ENCODE results near the gene RAPH1.

Gene RAPH1

DNA sequence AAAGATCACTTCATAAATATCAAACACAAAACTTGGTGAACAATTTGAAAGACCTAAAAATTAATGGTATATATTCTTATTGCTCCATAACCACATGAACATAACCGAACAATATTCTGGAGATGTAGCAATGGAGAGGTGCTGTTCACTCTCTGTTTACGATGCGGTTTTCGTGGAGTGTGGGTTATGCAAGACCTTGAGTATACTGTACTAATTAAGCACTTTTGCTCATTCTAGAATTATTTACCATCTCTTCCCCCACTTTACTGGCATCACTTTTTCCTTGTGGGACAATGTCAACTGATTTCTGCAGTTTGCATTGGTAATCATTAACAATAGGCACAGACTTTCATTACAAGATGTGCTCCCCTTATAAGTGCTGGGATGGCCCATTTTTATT, 97.6 kb downstream of the RAPH1 start:
- Histone ChIP-seq H3K27me3 (replicated peaks; ENCODE audit: insufficient read depth, low read length) (no peaks in the 10 kb centered on the region), H3K9me2 (replicated peaks; ENCODE audit: insufficient read depth, low read length) (no peaks in the 10 kb centered on the region), H3K4me1 (ENCODE audit: low read length) (peaks cover 6% of the 10 kb centered on the region; the same call in 1 of the 2 replicates), H2AFZ (ENCODE audit: low read length) (no peak overlapping the region), H4K20me1 (ENCODE audit: insufficient read depth, low read length) (no peaks in the 10 kb centered on the region), H3K9me3 (replicated peaks; ENCODE audit: insufficient read depth, low read length) (no peaks in the 10 kb centered on the region), H3K4me2 (ENCODE audit: low read depth, low read length) (no peak overlapping the region), H3K9ac (ENCODE audit: low read length) (no peak overlapping the region), H3F3A (ENCODE audit: insufficient read depth, low read length) (no peaks in the 10 kb centered on the region), H3K27ac (ENCODE audit: low read length) (no peak overlapping the region), H3K4me3 (ENCODE audit: low read length) (no peak overlapping the region), H3K36me3 (replicated peaks; ENCODE audit: insufficient read depth, low read length) (no peaks in the 10 kb centered on the region), H3K79me2 (ENCODE audit: low read length) (no peaks in the 10 kb centered on the region)
- no peak for DNase-seq
- no peak for TF ChIP-seq EZH2 (optimal IDR thresholded peaks at IDR 0.05; ENCODE audit: low read depth, low read length)
- TF ChIP-seq, protein P1, sequence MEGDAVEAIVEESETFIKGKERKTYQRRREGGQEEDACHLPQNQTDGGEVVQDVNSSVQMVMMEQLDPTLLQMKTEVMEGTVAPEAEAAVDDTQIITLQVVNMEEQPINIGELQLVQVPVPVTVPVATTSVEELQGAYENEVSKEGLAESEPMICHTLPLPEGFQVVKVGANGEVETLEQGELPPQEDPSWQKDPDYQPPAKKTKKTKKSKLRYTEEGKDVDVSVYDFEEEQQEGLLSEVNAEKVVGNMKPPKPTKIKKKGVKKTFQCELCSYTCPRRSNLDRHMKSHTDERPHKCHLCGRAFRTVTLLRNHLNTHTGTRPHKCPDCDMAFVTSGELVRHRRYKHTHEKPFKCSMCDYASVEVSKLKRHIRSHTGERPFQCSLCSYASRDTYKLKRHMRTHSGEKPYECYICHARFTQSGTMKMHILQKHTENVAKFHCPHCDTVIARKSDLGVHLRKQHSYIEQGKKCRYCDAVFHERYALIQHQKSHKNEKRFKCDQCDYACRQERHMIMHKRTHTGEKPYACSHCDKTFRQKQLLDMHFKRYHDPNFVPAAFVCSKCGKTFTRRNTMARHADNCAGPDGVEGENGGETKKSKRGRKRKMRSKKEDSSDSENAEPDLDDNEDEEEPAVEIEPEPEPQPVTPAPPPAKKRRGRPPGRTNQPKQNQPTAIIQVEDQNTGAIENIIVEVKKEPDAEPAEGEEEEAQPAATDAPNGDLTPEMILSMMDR (IDR thresholded peaks at IDR 0.05; ENCODE audit: low read length) = no peak
- no peak for TF ChIP-seq EZH2phosphoT487 (IDR thresholded peaks at IDR 0.05; ENCODE audit: low read length)

DNA sequence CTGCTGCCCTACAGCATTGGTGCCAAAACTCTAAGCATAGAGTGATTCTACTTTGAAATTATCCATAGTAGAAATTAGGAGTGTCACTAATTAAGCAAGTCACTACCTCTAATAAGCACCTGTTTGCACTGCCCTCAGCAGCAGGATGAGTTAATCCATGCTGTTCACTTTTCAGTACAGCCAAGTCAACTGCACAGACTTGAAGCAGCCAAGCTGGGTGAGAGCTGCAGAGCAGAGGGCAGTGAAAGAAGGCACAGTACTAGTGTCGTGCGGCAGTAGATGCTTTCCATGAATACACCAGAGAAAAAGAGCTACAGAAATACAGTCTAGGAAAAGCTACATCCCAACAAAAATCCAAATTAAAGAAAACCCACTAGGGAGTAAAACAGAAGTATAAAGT, 98.6 kb downstream of the RAPH1 start:
- Histone ChIP-seq H3K36me3 (replicated peaks; ENCODE audit: insufficient read depth, low read length) (no peaks in the 10 kb centered on the region), H3K9ac (ENCODE audit: low read length) (no peak overlapping the region), H4K20me1 (ENCODE audit: insufficient read depth, low read length) (no peaks in the 10 kb centered on the region), H3K27ac (ENCODE audit: low read length) (no peak overlapping the region), H2AFZ (ENCODE audit: low read length) (no peak overlapping the region), H3K4me1 (ENCODE audit: low read length) (peaks cover 11% of the 10 kb centered on the region), H3K27me3 (replicated peaks; ENCODE audit: insufficient read depth, low read length) (no peaks in the 10 kb centered on the region), H3K79me2 (ENCODE audit: low read length) (no peaks in the 10 kb centered on the region), H3K4me3 (ENCODE audit: low read length) (no peak overlapping the region), H3K9me3 (replicated peaks; ENCODE audit: insufficient read depth, low read length) (no peaks in the 10 kb centered on the region), H3K4me2 (ENCODE audit: low read depth, low read length) (no peak overlapping the region), H3F3A (ENCODE audit: insufficient read depth, low read length) (no peaks in the 10 kb centered on the region), H3K9me2 (replicated peaks; ENCODE audit: insufficient read depth, low read length) (no peaks in the 10 kb centered on the region)
- TF ChIP-seq EZH2 (optimal IDR thresholded peaks at IDR 0.05; ENCODE audit: low read depth, low read length) = no peak
- TF ChIP-seq, protein P1 (IDR thresholded peaks at IDR 0.05; ENCODE audit: low read length) = no peak
- no peak for TF ChIP-seq EZH2phosphoT487 (IDR thresholded peaks at IDR 0.05; ENCODE audit: low read length)
- no peak for DNase-seq

DNA sequence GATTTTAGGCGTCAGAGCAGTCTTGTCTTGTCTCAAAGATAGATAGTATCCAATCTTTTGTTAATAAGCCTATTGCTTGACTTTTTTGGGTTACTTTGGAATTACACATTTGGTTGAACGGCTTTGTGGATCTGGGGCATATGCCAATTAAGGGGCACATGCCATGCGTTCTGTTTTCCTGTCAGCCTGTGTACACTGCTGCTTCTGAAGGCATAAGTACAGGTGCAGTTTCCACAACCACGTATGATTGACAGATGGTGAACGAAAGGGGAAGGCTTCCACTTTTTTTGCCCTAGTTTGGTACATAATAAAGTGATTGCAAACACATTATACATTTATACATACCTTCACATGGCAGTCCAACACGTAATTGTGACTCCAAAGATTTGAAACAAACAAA, 102.3 kb downstream of the RAPH1 start:
- Histone ChIP-seq H4K20me1 (ENCODE audit: insufficient read depth, low read length) (no peaks in the 10 kb centered on the region), H2AFZ (ENCODE audit: low read length) (no peak overlapping the region), H3K9ac (ENCODE audit: low read length) (no peak overlapping the region), H3F3A (ENCODE audit: insufficient read depth, low read length) (no peaks in the 10 kb centered on the region), H3K27ac (ENCODE audit: low read length) (peak overlapping the region; percentile 25; the same call in 1 of the 2 replicates), H3K4me2 (ENCODE audit: low read depth, low read length) (peak overlapping the region; percentile 26; the same call in 1 of the 2 replicates), H3K79me2 (ENCODE audit: low read length) (no peaks in the 10 kb centered on the region), H3K27me3 (replicated peaks; ENCODE audit: insufficient read depth, low read length) (no peaks in the 10 kb centered on the region), H3K36me3 (replicated peaks; ENCODE audit: insufficient read depth, low read length) (no peaks in the 10 kb centered on the region), H3K9me2 (replicated peaks; ENCODE audit: insufficient read depth, low read length) (no peaks in the 10 kb centered on the region), H3K9me3 (replicated peaks; ENCODE audit: insufficient read depth, low read length) (no peaks in the 10 kb centered on the region), H3K4me1 (ENCODE audit: low read length) (peaks cover 11% of the 10 kb centered on the region), H3K4me3 (ENCODE audit: low read length) (no peak overlapping the region)
- peak; percentile 53 for DNase-seq
- TF ChIP-seq, protein P1 (IDR thresholded peaks at IDR 0.05; ENCODE audit: low read length) = no peak
- TF ChIP-seq EZH2 (optimal IDR thresholded peaks at IDR 0.05; ENCODE audit: low read depth, low read length) (no peak), EZH2phosphoT487 (IDR thresholded peaks at IDR 0.05; ENCODE audit: low read length) (no peak)

Data from MM.1S (cell line).